HG03108 (cell line): ENCODE measurements around the gene EVC2.

Source experiments
- ATAC-seq: cut with Tn5 transposase; IDR thresholded peaks from one replicate; pipeline ENCODE4 v1.9.1; 2021; ENCODE audit warnings: moderate library complexity; ENCODE audit not compliant: unreplicated experiment

The EVC2 gene

GRCh38 chr4:5678977-5679376 is 29.4 kb downstream of the EVC2 start:
- no peak for ATAC-seq

GRCh38 chr4:5676763-5677162 is 31.6 kb downstream of the EVC2 start:
- no peak for ATAC-seq

DNA sequence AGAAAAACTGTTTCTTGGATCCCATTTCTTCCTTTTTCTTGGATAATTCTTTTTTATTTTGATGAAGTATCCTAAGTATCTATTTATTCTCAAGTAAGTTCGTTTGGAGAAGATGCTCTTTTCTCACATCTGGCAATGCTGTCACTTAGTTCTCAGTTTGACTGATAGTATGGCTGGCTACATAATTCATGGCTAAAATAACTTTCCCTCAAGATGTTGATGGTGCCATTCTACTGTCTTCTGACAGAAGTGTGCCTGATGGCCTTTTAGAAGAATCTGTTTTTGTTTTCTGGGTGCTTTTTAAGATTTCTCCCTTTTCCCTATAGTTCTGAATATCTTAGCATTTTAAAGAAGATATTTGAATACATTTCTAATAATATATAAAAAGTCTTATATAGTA is 41.6 kb downstream of the EVC2 start:
- ATAC-seq: no peak

DNA sequence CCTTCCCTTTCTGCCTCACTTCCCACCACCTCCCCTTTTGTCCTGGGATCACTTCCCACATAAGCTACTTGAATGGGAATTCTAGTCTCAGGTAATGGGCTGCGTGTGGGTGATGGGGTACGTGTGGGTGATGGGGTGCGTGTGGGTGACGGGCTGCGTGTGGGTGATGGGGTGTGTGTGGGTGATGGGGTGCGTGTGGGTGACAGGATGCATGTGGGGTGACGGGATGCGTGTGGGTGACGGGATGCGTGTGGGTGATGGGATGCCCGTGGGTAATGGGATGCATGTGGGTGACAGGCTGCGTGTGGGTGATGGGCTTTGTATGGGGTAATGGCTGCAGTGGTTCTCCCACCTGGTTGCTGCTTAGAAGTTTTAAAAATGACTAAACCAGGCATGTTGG is 43.6 kb downstream of the EVC2 start:
- no peak for ATAC-seq

DNA sequence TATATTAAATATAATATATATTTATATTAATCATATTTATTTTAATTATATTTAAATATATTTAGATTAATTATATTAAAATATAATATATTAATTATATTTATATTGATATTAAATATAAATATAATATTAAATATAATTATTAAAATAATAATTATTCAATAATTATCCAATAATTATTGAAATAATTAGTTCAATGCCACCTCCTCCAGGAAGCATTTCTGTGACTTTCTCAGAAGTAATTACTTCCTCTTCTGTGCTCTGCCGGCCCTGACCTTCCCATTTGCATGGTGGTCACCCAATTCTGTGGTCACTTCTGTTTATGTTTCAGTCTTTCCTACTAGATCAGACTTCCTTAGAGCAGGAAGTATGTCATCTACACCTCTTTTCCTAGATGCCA is 45.8 kb downstream of the EVC2 start:
- ATAC-seq: no peak

- no peak for ATAC-seq
Observed at GRCh38 chr4:5661237-5661636, 47.1 kb downstream of the EVC2 start.

GRCh38 chr4:5660185-5660584 is 48.2 kb downstream of the EVC2 start:
- ATAC-seq: no peak

- no peak for ATAC-seq
Observed at GRCh38 chr4:5658974-5659373, 49.4 kb downstream of the EVC2 start.

GRCh38 chr4:5656415-5656814 is 51.9 kb downstream of the EVC2 start:
- no peak for ATAC-seq

DNA sequence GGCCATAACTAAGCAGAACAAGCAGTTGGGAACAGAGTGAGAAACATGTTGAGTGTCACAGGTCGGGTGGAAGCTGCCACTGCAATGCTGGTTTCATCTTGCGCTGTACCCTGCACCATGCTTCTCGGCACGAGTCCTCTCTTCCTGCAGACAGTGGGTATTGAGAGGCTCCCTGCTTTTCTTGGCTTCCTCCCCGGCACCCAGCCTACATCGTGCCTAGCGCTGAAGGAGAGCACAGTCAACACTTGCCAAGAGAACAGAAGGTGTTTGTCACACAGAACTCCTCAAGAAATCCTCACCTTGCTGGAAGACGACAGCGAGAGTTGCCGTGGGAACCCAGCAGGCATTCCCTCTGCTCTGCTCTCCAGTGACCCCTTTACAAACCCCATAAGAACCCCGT is 53.6 kb downstream of the EVC2 start:
- no peak for ATAC-seq

GRCh38 chr4:5651089-5651488 is 57.3 kb downstream of the EVC2 start:
- no peak for ATAC-seq

GRCh38 chr4:5650040-5650439 is 58.3 kb downstream of the EVC2 start:
- no peak for ATAC-seq

GRCh38 chr4:5647351-5647750 is 61.0 kb downstream of the EVC2 start:
- ATAC-seq: no peak

DNA sequence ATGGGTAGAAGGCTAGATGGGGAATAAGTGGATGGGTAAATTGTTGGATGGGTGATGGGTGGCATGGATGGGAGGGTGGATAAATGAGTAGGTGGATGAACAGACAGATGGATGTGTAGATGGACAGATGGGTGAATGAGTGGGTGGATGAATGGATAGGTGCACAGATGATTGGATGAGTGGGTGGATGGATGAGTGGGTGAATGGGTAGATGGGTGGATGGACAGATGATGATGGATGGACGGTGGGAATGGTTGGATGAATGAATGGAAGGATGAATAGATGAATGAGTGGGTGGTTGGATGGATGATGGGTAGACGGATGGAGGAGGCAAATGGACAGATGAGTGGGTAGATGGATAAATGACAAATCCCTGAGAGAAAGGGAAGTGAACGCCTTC is 68.3 kb downstream of the EVC2 start:
- ATAC-seq: no peak

- no peak for ATAC-seq
Observed at GRCh38 chr4:5639556-5639955, 68.8 kb downstream of the EVC2 start.

GRCh38 chr4:5638976-5639375 is 69.4 kb downstream of the EVC2 start:
- no peak for ATAC-seq

DNA sequence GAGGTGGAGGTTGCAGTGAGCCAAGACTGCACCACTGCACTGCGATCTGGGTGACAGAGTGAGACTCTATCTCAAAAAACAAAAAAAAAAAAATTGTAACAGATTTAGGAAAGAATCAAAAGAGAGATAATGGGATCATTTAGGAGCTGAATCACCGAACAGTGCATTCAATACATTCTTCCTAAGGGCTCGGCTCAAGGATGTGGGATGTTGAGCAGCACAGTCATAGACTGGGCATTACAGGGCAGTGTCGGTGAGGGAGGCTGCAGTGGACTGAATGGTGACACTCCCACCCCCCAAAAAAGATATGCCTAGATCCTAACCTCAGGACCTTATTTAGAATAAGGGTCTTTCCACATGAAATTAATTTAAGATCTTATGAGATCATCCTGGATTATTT is 70.0 kb downstream of the EVC2 start:
- ATAC-seq: no peak

DNA sequence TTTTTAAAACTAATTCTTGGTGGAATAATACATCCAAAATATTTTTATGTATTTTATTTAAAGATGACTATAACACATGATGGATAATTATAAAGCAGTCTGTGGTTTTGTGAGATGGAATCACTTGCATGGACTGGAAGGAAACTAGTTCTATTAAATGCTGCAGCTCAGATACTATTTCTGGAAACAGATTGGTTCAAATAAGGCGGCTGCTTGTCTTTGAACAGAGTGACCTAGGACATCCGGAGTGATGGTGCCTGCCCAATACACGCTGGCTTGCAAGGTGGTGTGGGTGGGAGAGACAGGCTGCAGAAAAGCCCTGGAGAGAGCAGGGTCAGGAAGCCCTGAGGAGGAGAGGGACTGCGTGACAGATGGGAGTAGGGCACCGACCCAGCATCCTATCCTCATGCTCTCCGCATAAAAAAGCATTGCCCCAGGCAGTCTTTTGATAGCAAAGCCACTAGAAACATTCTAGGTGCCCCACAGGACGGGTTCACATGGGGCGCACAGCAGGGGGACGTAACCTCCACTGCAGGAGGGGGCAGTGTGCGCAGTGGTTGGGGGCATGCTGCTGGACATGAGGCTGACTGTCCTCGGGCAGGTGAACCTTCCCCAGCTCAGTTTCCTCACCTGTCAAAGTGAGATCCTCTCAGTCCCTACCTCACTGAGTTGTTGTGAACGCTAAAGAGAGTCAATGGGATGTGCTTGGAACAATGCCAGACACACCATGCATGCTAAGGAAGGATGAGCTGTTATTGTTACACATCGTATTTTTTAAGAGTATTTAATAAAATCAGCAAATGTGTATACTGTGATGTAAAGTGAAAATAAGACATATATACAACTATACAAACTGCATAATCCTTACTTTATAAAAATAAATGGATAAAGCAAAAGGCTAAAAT is 71.3 kb downstream of the EVC2 start:
- no peak for ATAC-seq

DNA sequence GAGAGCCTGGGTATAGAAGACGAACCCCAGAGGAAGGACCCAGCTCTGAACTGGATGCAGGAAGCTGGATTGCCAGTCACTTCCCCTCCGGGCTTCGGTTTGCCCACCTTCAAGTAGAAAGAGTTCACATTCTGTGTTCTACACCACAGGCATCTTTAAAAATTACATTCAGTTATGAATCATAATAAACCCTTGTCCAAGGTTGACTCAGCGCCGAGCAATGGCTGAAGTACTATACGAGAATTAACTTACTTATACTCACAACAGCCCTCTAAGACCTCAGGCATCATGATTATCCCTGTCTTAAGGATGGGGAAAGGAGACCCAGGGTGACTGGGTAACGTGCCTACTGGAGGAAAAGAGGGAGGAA is 72.5 kb downstream of the EVC2 start:
- ATAC-seq: no peak

GRCh38 chr4:5632571-5632970 is 75.8 kb downstream of the EVC2 start:
- ATAC-seq: no peak

DNA sequence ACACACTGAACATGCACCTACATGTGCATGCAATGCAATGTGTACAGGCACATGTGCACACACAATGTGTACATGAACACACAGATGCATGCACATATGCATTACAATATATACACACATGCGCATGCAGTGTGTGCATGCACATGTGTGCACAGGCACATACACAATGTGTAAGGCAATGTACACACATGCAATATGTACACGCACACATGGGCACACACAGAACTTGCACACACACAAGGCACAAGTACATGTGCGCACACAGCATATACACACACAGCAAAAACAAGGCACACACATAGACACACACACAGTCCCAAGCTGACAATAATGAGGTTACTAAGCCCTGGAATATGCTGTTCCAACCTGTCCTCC is 76.3 kb downstream of the EVC2 start:
- no peak for ATAC-seq

DNA sequence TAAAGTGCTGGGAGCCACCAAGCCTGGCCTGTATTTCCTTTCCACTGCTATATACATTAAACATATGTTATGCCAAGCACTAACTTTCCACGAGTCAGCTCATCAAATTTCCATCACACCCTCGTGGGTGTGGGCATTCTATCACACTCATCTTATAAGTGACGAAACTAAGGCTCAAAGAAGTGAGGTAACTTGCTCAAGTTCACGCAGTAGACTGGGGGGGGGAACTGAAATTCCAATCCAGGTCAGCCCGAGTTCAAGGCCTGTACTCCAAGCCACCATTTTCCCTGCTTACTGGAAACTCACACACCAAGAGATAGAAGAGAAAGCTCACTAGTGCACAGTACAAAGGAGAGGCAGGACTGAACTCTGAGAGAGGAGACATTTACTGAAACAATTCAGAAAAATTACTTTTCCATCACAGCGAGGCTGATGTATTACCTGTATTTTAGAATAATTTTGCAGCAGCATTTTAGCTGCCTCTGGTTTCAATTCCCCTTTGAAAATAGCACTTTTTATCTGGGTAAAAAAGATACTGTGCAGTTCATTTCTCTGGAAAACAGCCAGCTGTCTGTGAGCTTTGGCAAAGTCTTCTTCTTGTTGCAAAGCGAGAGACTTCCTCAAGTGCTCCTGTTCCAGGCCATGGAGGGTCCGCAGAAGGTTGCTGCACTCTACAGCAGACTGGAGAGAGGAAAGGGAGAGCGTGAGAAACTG is 76.8 kb downstream of the EVC2 start:
- ATAC-seq: no peak

GRCh38 chr4:5630762-5631161 is 77.6 kb downstream of the EVC2 start:
- no peak for ATAC-seq
